ENCODE results near the gene GNB1L.
A peak's percentile ranks its signal among the peaks of the same experiment; 100 is the strongest.

The GNB1L gene

GRCh38 chr22:19765477-19766239 is 89.0 kb downstream of the GNB1L start:
- no peak for DNase-seq (ENCODE audit: extremely low read depth in 1 of 2, low read depth in 1 of 2)

DNA sequence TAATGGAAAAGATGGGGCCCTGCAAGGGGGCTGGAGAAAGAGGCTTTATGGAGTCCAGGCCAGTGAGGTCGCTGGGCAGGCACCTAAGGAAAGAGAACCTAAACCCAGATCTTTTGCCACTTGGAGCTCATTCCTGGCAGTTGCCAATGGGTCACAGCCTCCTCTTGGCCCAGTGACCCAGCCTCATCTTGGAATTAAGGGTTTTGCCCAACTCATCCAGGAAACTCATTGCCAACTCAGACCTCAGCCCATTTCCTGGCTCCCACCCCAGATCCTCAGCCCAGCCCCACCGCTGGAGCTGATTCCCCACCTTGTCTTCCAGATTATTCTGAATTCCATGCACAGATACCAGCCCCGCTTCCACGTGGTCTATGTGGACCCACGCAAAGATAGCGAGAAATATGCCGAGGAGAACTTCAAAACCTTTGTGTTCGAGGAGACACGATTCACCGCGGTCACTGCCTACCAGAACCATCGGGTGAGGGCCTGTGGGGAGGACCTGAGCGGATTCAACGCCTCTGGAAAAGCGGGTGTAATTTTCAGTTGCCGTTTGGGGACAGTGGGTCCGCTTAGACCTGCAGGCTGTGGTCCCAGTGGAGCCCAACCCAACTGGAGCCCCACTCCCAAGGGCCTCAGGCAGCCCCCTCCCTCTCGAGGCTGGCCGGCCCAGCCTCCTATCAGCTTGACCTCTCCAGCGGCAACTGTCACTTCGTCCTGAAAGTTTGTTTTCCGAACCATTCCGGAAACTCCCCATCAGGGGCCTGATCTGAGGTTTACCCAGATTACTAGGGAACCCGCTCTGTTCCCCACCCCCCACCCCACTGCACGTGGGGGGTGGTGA is 89.8 kb downstream of the GNB1L start:
- DNase-seq (ENCODE audit: extremely low read depth in 1 of 2, low read depth in 1 of 2) = no peak

- no peak for DNase-seq (ENCODE audit: extremely low read depth in 1 of 2, low read depth in 1 of 2)
These were observed 90.4 kb downstream of the GNB1L start for GRCh38 chr22:19764299-19764593.

GRCh38 chr22:19763458-19764298 is 91.0 kb downstream of the GNB1L start:
- DNase-seq (ENCODE audit: extremely low read depth in 1 of 2, low read depth in 1 of 2) = no peak

GRCh38 chr22:19762568-19763457 is 91.9 kb downstream of the GNB1L start:
- no peak for DNase-seq (ENCODE audit: extremely low read depth in 1 of 2, low read depth in 1 of 2)

- no peak for DNase-seq (ENCODE audit: extremely low read depth in 1 of 2, low read depth in 1 of 2)
These were observed 92.7 kb downstream of the GNB1L start for GRCh38 chr22:19761725-19762567.

- no peak for DNase-seq (ENCODE audit: extremely low read depth in 1 of 2, low read depth in 1 of 2)
These were observed 93.5 kb downstream of the GNB1L start for GRCh38 chr22:19760951-19761724.

DNA sequence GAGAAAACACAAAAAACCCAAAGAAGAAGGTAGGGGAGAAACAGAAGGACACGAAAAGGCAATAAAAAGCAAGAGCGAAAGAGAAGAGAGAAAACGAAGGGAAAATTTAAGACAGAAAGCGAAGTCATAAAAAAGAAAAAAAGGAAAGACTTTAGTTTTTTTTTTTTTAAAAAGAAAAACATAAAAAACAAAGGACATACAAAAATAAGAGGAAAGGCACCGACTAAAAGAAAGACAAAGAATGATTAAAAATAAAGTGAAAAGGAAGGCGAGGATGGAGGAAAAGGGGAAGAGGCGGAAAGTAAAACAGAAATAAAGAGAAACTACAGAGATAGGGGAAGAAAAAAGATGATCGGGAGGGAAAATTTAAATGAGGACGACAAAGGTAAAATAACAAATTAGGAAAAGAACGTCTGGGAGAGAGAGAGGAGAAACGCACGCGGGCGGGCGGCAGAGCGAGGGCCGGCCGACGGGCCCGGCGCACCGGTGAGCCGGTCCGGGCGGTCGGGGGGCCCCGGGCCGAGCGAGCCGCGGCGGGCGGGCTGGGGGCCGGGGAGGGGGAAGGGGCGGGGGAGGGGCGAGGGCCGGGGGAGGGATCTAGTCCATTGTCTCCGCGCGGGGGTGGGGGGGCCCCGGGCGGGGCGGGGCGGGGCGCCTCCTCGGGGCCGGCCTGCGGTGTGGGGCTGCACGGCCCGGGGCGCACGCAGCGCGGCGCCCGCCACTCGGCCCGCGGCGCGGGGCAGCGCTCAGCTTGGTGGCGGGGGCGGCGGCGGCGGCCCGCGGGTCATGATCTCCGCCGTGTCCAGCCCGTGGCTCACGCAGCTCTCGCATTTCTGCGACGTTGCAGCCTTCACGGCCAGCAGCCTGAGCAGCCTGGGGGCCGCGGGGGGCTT is 94.4 kb downstream of the GNB1L start, which contains the start of gene TBX1:
TBX1 (plus strand) TSS at position 721 of the 893 bp plus-strand sequence; CDS start at position 787, 66 bp downstream.
- no peak for DNase-seq (ENCODE audit: extremely low read depth in 1 of 2, low read depth in 1 of 2)

DNA sequence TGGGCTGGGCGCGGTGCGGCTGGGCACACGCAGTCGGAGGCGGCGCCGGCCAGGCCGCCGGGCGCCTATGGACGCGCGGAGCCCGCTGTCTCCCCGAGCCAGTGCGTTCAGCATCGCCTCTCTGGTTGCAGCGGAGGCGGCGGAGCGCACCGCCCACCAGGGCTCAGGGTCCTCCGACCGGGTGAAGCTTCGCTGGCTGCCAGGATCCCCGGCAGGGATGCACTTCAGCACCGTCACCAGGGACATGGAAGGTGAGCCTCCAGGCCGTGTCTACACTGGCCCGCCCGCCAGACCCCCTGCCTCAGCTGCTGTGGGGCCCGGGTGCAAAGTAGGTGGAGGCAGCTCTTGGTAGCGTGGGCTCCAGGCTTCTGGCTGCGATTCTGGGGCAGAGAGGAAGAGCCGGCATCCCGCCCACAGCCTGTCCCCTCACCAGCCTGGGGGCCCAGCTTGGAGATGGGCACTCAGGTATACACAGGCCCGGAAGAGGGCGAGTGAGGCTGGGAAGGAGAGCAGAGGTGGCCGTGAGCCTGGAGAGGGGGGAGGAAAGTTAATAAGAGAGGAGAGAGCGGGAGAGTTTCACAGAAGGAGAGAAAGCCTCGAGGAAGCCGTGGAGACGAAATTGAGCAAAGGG is 95.1 kb downstream of the GNB1L start:
- no peak for DNase-seq (ENCODE audit: extremely low read depth in 1 of 2, low read depth in 1 of 2)

- no peak for DNase-seq (ENCODE audit: extremely low read depth in 1 of 2, low read depth in 1 of 2)
These were observed 95.7 kb downstream of the GNB1L start for GRCh38 chr22:19758896-19759426.

GRCh38 chr22:19757985-19758895 is 96.4 kb downstream of the GNB1L start:
- no peak for DNase-seq (ENCODE audit: extremely low read depth in 1 of 2, low read depth in 1 of 2)

- no peak for DNase-seq (ENCODE audit: extremely low read depth in 1 of 2, low read depth in 1 of 2)
These were observed 97.3 kb downstream of the GNB1L start for GRCh38 chr22:19757140-19757984.

- peak; percentile 23 to 44 for DNase-seq (ENCODE audit: extremely low read depth in 1 of 2, low read depth in 1 of 2)
These were observed 98.2 kb downstream of the GNB1L start for GRCh38 chr22:19756288-19757128.

GRCh38 chr22:19755722-19756287 is 98.9 kb downstream of the GNB1L start:
- DNase-seq (ENCODE audit: extremely low read depth in 1 of 2, low read depth in 1 of 2) = no peak

Measured in activated CD8-positive, alpha-beta memory T cell treated with anti-CD3 and anti-CD28 coated beads for 1 hour (primary cell).